ENCODE data around the gene JAG1.

Gene JAG1

DNA sequence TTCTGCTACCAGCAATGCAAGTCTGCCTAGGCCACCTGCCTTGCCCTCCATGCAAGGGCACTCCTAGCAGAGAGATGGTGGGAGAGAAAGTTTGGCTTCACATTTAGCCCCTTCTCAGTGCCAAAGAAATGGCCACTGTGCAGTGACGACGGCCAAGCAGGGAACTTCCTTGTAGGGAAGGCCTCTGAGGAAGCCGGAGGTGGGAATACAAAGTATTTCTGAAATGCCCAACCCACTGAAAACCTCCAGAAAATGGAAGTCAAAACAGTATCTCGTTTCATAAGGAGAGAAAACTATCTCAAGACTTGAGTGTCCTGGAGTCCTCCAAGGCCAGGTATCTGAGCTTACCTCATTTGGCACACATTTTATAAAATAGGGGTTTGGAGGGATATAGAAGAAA, 42.7 kb downstream of the JAG1 start:
- H3K27ac ChIP-seq: no peak overlapping the region
- TF ChIP-seq, protein P1, sequence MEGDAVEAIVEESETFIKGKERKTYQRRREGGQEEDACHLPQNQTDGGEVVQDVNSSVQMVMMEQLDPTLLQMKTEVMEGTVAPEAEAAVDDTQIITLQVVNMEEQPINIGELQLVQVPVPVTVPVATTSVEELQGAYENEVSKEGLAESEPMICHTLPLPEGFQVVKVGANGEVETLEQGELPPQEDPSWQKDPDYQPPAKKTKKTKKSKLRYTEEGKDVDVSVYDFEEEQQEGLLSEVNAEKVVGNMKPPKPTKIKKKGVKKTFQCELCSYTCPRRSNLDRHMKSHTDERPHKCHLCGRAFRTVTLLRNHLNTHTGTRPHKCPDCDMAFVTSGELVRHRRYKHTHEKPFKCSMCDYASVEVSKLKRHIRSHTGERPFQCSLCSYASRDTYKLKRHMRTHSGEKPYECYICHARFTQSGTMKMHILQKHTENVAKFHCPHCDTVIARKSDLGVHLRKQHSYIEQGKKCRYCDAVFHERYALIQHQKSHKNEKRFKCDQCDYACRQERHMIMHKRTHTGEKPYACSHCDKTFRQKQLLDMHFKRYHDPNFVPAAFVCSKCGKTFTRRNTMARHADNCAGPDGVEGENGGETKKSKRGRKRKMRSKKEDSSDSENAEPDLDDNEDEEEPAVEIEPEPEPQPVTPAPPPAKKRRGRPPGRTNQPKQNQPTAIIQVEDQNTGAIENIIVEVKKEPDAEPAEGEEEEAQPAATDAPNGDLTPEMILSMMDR (IDR thresholded peaks at IDR 0.05): no peak
- TF ChIP-seq ZFX (IDR thresholded peaks at IDR 0.05; ENCODE audit: borderline replicate concordance): no peak

DNA sequence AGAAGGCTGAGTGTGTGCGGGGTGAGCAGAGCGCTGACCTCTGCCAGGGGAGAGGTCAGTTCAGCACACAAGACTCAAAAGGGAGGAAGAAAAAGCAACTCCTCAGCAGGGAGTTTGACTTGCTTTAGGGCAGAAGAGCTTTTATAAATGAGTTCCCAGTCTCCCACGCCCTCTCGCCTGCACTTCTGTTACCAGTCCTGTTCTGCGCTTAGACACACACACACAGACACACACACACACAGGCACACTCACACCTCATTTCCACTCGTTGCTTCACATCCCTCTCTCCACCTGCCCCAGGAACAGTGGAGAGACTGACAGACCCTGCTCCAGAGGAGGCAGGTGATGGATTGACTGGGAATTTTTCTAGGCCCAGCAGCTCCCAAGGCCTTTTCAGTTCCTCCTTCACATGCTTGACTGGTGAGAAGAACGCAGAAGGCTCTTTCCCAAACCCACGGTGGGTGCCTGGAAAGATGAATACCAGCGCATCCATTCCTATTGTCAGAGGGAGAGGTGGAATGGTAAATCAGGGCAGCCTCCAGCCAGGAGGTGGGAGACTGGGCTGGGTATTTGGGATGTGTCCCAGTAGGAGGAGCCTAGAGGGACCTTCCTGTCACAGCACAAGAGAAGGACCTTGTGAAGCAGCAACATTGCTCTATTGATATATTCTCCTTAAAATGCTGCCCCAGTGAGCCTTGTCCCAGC, 43.7 kb downstream of the JAG1 start:
- H3K27ac ChIP-seq: no peak overlapping the region
- TF ChIP-seq ZFX (IDR thresholded peaks at IDR 0.05; ENCODE audit: borderline replicate concordance): no peak
- TF ChIP-seq, protein P1 (IDR thresholded peaks at IDR 0.05): no peak

DNA sequence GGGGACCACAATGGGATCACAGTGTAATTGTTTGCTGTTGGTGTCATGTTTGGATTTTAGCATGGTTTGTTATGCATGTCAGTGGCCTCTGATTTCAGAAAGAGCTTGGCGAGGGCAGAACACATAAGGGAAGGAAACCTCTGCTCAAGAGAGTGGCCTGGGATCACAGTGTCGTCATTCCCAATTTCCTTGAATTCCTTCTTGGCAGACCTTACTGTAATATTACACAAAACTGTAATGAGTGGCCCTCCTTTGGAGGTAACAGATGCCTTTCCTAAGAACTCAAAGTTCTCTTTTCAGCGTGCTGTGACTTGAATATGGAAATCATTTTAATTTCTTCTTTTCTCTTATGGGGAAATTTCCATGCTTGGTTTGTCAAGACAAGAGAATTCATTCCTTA, 46.9 kb downstream of the JAG1 start:
- H3K27ac ChIP-seq: no peak overlapping the region
- TF ChIP-seq, protein P1 (IDR thresholded peaks at IDR 0.05): no peak
- TF ChIP-seq ZFX (IDR thresholded peaks at IDR 0.05; ENCODE audit: borderline replicate concordance): no peak

DNA sequence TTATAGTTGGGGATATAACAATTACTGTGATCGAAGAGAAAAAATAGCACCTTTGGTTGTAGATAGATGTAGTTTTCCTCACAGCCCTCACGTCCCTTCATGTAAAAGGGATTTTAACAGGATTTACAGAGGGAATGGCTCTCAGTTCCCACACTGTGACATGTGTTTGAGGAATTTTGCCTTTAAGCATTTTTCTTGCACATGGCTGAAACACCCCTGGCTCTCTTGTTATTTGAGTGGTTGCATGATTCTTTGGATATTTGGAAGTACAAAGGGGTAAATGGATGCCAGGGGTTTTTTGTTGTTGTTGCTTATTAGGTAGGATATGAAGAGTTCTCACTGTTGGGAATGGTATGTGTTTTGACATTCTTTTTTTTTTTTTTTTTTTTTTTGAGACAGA, 48.2 kb downstream of the JAG1 start:
- TF ChIP-seq, protein P1 (IDR thresholded peaks at IDR 0.05): no peak
- no peak overlapping the region for H3K27ac ChIP-seq

DNA sequence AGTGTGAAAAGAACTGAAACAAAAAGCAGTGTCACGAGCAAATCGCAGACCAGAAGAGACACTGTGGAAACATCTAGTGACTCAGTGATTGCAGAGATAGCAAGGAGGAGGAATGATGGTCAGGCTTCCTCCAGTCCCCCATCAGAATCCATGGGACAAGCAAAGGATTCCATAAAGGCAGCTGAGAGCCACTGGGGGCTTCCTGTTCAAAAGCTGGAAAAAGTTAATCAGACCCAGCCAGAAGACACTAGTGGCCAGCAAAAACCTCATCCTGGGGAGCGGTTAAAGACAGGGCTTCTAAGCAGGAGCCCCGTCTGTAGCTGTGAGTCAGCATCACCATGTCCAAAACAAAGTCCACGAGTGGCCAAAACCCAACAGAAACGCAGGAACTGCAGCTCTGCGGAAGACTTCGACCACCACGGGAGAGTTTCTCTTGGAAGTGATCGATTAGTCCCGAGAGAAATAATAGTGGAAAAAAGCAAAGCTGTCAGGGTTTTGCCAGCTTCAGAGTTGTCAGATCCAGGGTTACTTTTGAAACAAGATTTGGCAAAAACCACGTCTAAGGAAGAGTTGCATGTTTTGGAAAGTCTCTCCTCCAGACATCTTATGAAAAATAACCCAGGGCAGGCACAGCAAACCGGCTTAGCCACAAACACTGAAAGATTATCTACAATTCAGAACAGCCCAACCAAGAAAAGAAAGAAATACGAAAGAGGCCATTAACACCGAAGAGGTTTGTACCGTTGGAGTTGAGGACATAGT, 51.0 kb downstream of the JAG1 start:
- no peak overlapping the region for H3K27ac ChIP-seq
- no peak for TF ChIP-seq ZFX (IDR thresholded peaks at IDR 0.05; ENCODE audit: borderline replicate concordance)
- TF ChIP-seq, protein P1 (IDR thresholded peaks at IDR 0.05): no peak

DNA sequence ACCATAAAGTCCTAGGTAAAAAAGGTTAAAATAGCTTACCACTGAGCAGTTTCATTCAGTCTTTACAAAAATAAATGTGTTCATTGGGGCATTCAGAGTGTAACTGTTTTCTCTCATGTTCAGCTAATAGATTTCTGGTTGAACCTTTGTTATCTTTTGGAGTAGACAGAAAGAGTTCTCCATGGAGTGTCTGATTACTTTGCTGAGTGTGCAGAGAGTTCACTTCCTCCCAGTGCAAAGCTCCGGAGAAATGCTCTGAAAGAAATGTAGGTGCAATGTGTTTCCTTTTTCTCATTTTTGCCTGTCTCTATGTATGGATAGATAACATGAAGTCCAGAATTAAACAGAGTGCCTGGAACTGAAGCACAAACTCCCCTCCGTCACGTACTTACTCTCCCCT, 52.6 kb downstream of the JAG1 start:
- H3K27ac ChIP-seq: no peak overlapping the region

More for the DNA sequence above, 52.6 kb downstream of the JAG1 start:
- no peak for TF ChIP-seq ZFX (IDR thresholded peaks at IDR 0.05; ENCODE audit: borderline replicate concordance)
- TF ChIP-seq, protein P1 (IDR thresholded peaks at IDR 0.05): no peak
